Measurements from ENCODE around the gene TMEM42. TPM values are rescaled to one million over a fixed set of nuclear protein-coding genes. Genes with fewer than 3 reads are reported as not detected.
"Not testable (repeated sequence)": the region's sequence is repeated elsewhere in the genome, so short reads cannot be mapped to it uniquely, and the experiment has no call there.

Gene TMEM42
- total RNA-seq = 15.2 TPM
- polyA plus RNA-seq = 10 to 100 TPM; 39.5 to 54.4 (median 44.9) TPM

- H3K9me3 ChIP-seq (ENCODE audit: control insufficient read depth in 2 of 2, low read length in 2 of 2) = peaks cover 0 to 4% of the 10 kb centered on the region in 2 experiments
- peak within 1 kb of the TSS; percentile 82 for H3K27ac ChIP-seq (ENCODE audit: insufficient read depth, low read length, poor library complexity, severe bottlenecking)
- H3K27me3 ChIP-seq (ENCODE audit: control insufficient read depth, insufficient read depth, low read length) = no peaks in the 10 kb centered on the region
- no peaks in the 10 kb centered on the region for H3K36me3 ChIP-seq (ENCODE audit: control insufficient read depth, insufficient read depth, low read length)
- ATAC-seq (ENCODE audit: low read depth in 2 of 2) (peak; percentile 95 to 96), DNase-seq (peak; percentile 83 to 93 (median 87))
- Mint-ChIP-seq H3K4me3 (peak within 1 kb of the TSS; percentile 91 to 95 (median 92)), H3K36me3 (peaks cover 10% of the 10 kb centered on the region), H3K9me3 (no peaks in the 10 kb centered on the region), H3K4me1 (peaks cover under 1 to 49% (median 32%) of the 10 kb centered on the region in 4 donors), H3K27me3 (no peaks in the 10 kb centered on the region), H3K27ac (peak within 1 kb of the TSS; percentile 92 to 97 (median 96))
- peak within 1 kb of the TSS; percentile 84 for H3K4me3 ChIP-seq (ENCODE audit: low read depth, low read length)
- peaks cover 33% of the 10 kb centered on the region for H3K4me1 ChIP-seq (ENCODE audit: control insufficient read depth, insufficient read depth, low read length, poor library complexity, severe bottlenecking)
Measured at GRCh38 chr3:44861412-44862225, at the start of gene TMEM42. Gene TMEM42, plus strand, starts transcription at chr3:44861912. Its CDS starts 13 bp downstream, at chr3:44861925.

- Histone ChIP-seq H3K9me3 (ENCODE audit: control insufficient read depth in 2 of 2, low read length in 2 of 2) (no peaks in the 10 kb centered on the region), H3K36me3 (ENCODE audit: control insufficient read depth, insufficient read depth, low read length) (no peaks in the 10 kb centered on the region), H3K4me3 (ENCODE audit: low read depth, low read length) (no peak overlapping the region), H3K4me1 (ENCODE audit: control insufficient read depth, insufficient read depth, low read length, poor library complexity, severe bottlenecking) (no peaks in the 10 kb centered on the region), H3K27me3 (ENCODE audit: control insufficient read depth, insufficient read depth, low read length) (no peaks in the 10 kb centered on the region), H3K27ac (ENCODE audit: insufficient read depth, low read length, poor library complexity, severe bottlenecking) (no peak overlapping the region)
- H3K4me1 Mint-ChIP-seq = no peaks in the 10 kb centered on the region
- H3K36me3 Mint-ChIP-seq = peaks cover 8% of the 10 kb centered on the region
- DNase-seq (no peak), ATAC-seq (ENCODE audit: low read depth in 2 of 2) (no peak)
- H3K27ac Mint-ChIP-seq = no peak overlapping the region
- peaks cover 0 to 4% (median 1%) of the 10 kb centered on the region in 7 donors for H3K9me3 Mint-ChIP-seq
- no peaks in the 10 kb centered on the region for H3K27me3 Mint-ChIP-seq
- H3K4me3 Mint-ChIP-seq = no peak overlapping the region
Measured at GRCh38 chr3:44814751-44815150, 47.0 kb upstream of the TMEM42 start.

- H3K27me3 ChIP-seq (ENCODE audit: control insufficient read depth, insufficient read depth, low read length); H3K4me1 ChIP-seq (ENCODE audit: control insufficient read depth, insufficient read depth, low read length, poor library complexity, severe bottlenecking); H3K27ac ChIP-seq (ENCODE audit: insufficient read depth, low read length, poor library complexity, severe bottlenecking); H3K4me3 Mint-ChIP-seq; H3K27ac Mint-ChIP-seq; H3K36me3 ChIP-seq (ENCODE audit: control insufficient read depth, insufficient read depth, low read length); H3K27me3 Mint-ChIP-seq; H3K9me3 Mint-ChIP-seq; H3K36me3 Mint-ChIP-seq; H3K4me1 Mint-ChIP-seq; H3K9me3 ChIP-seq (ENCODE audit: control insufficient read depth in 2 of 2, low read length in 2 of 2); DNase-seq; ATAC-seq (ENCODE audit: low read depth in 2 of 2); H3K4me3 ChIP-seq (ENCODE audit: low read depth, low read length): not testable (repeated sequence)
Measured at GRCh38 chr3:44816334-44816733, 45.4 kb upstream of the TMEM42 start.

GRCh38 chr3:44821206-44821605, 40.5 kb upstream of the TMEM42 start:
- H3K4me1 ChIP-seq (ENCODE audit: control insufficient read depth, insufficient read depth, low read length, poor library complexity, severe bottlenecking); H3K27ac Mint-ChIP-seq; DNase-seq; H3K27ac ChIP-seq (ENCODE audit: insufficient read depth, low read length, poor library complexity, severe bottlenecking); H3K4me3 Mint-ChIP-seq; H3K4me1 Mint-ChIP-seq; H3K36me3 ChIP-seq (ENCODE audit: control insufficient read depth, insufficient read depth, low read length); H3K9me3 ChIP-seq (ENCODE audit: control insufficient read depth in 2 of 2, low read length in 2 of 2); H3K36me3 Mint-ChIP-seq; H3K27me3 ChIP-seq (ENCODE audit: control insufficient read depth, insufficient read depth, low read length); H3K27me3 Mint-ChIP-seq; ATAC-seq (ENCODE audit: low read depth in 2 of 2); H3K4me3 ChIP-seq (ENCODE audit: low read depth, low read length): not testable (repeated sequence)
- peaks cover 0 to 11% (median 1%) of the 10 kb centered on the region in 7 donors for H3K9me3 Mint-ChIP-seq

GRCh38 chr3:44825264-44825925, 36.3 kb upstream of the TMEM42 start:
- Histone ChIP-seq H3K9me3 (ENCODE audit: control insufficient read depth in 2 of 2, low read length in 2 of 2) (no peaks in the 10 kb centered on the region), H3K27ac (ENCODE audit: insufficient read depth, low read length, poor library complexity, severe bottlenecking) (no peak overlapping the region), H3K4me1 (ENCODE audit: control insufficient read depth, insufficient read depth, low read length, poor library complexity, severe bottlenecking) (no peaks in the 10 kb centered on the region), H3K4me3 (ENCODE audit: low read depth, low read length) (no peak overlapping the region), H3K27me3 (ENCODE audit: control insufficient read depth, insufficient read depth, low read length) (no peaks in the 10 kb centered on the region), H3K36me3 (ENCODE audit: control insufficient read depth, insufficient read depth, low read length) (no peaks in the 10 kb centered on the region)
- peak overlapping the region in 2 of 3 donors; percentile 1 to 30 for H3K27ac Mint-ChIP-seq
- DNase-seq (no peak), ATAC-seq (ENCODE audit: low read depth in 2 of 2) (no peak)
- no peak overlapping the region for H3K4me3 Mint-ChIP-seq
- H3K27me3 Mint-ChIP-seq = no peaks in the 10 kb centered on the region
- peaks cover 0 to 8% (median 0%) of the 10 kb centered on the region in 7 donors for H3K9me3 Mint-ChIP-seq
- no peaks in the 10 kb centered on the region for H3K36me3 Mint-ChIP-seq
- peaks cover 0 to 5% (median 4%) of the 10 kb centered on the region in 4 donors for H3K4me1 Mint-ChIP-seq

GRCh38 chr3:44827196-44827595, 34.5 kb upstream of the TMEM42 start:
- no peak overlapping the region for H3K27ac ChIP-seq (ENCODE audit: insufficient read depth, low read length, poor library complexity, severe bottlenecking)
- no peak for ATAC-seq (ENCODE audit: low read depth in 2 of 2)

GRCh38 chr3:44831232-44831631, 30.5 kb upstream of the TMEM42 start:
- Mint-ChIP-seq H3K36me3 (no peaks in the 10 kb centered on the region), H3K27me3 (no peaks in the 10 kb centered on the region), H3K4me1 (no peaks in the 10 kb centered on the region), H3K4me3 (no peak overlapping the region), H3K27ac (no peak overlapping the region), H3K9me3 (peaks cover 0 to 6% (median 3%) of the 10 kb centered on the region in 7 donors)
- H3K27ac ChIP-seq (ENCODE audit: insufficient read depth, low read length, poor library complexity, severe bottlenecking) = no peak overlapping the region
- H3K27me3 ChIP-seq (ENCODE audit: control insufficient read depth, insufficient read depth, low read length) = no peaks in the 10 kb centered on the region
- ATAC-seq (ENCODE audit: low read depth in 2 of 2) (no peak), DNase-seq (no peak)
- H3K4me3 ChIP-seq (ENCODE audit: low read depth, low read length) = no peak overlapping the region
- H3K9me3 ChIP-seq (ENCODE audit: control insufficient read depth in 2 of 2, low read length in 2 of 2) = no peaks in the 10 kb centered on the region
- no peaks in the 10 kb centered on the region for H3K36me3 ChIP-seq (ENCODE audit: control insufficient read depth, insufficient read depth, low read length)
- no peaks in the 10 kb centered on the region for H3K4me1 ChIP-seq (ENCODE audit: control insufficient read depth, insufficient read depth, low read length, poor library complexity, severe bottlenecking)

More at GRCh38 chr3:44827196-44827595, 34.5 kb upstream of the TMEM42 start:
- no peaks in the 10 kb centered on the region for H3K4me1 ChIP-seq (ENCODE audit: control insufficient read depth, insufficient read depth, low read length, poor library complexity, severe bottlenecking)
- no peaks in the 10 kb centered on the region for H3K27me3 ChIP-seq (ENCODE audit: control insufficient read depth, insufficient read depth, low read length)
- peaks cover 0 to 6% (median 0%) of the 10 kb centered on the region in 7 donors for H3K9me3 Mint-ChIP-seq
- peaks cover 0 to 5% (median 4%) of the 10 kb centered on the region in 4 donors for H3K4me1 Mint-ChIP-seq
- no peak for DNase-seq
- H3K36me3 ChIP-seq (ENCODE audit: control insufficient read depth, insufficient read depth, low read length) = no peaks in the 10 kb centered on the region
- no peaks in the 10 kb centered on the region for H3K36me3 Mint-ChIP-seq
- no peaks in the 10 kb centered on the region for H3K27me3 Mint-ChIP-seq
- H3K9me3 ChIP-seq (ENCODE audit: control insufficient read depth in 2 of 2, low read length in 2 of 2) = no peaks in the 10 kb centered on the region
- no peak overlapping the region for H3K27ac Mint-ChIP-seq
- H3K4me3 ChIP-seq (ENCODE audit: low read depth, low read length) = no peak overlapping the region
- H3K4me3 Mint-ChIP-seq = no peak overlapping the region
